Suprapubic skin (tissue), 4 donors: Measurements from ENCODE around the gene SOX6. TPM values are rescaled to one million over a fixed set of nuclear protein-coding genes. Genes with fewer than 3 reads are reported as not detected.

Source experiments
- DNase-seq, 2 donors: peaks; one replicate each; pipeline ENCODE4 v3.0.0-alpha.2; 2019; ENCODE audit warnings: low spot score in 2 of 2
- H3K27ac ChIP-seq: fragments of 200-600 bp; sonication (generic); one replicate; pipeline ENCODE4 v1.5.1; 2019
- H3K27me3 ChIP-seq: fragments of 200-600 bp; sonication (generic); one replicate; pipeline ENCODE4 v1.5.1; 2019
- H3K36me3 ChIP-seq: fragments of 200-600 bp; sonication (generic); one replicate; pipeline ENCODE4 v1.5.1; 2019
- H3K4me1 ChIP-seq: fragments of 200-600 bp; sonication (generic); one replicate; pipeline ENCODE4 v1.5.1; 2019
- H3K4me3 ChIP-seq: fragments of 200-600 bp; sonication (generic); one replicate; pipeline ENCODE4 v1.5.1; 2019; ENCODE audit warnings: mild to moderate bottlenecking
- H3K9me3 ChIP-seq: fragments of 200-600 bp; sonication (generic); one replicate; pipeline ENCODE4 v1.5.1; 2019
- EP300 ChIP-seq: sonication (generic); formaldehyde crosslinking; IDR thresholded peaks from one replicate; pipeline ENCODE4 v1.6.1; 2017; ENCODE audit warnings: antibody characterized with exemption
- POLR2A ChIP-seq, 2 donors: fragments of 450-650 bp; IDR thresholded peaks; one replicate each; pipeline ENCODE4 v1.6.1; 2017; ENCODE audit warnings: antibody characterized with exemption in 2 of 2, mild to moderate bottlenecking in 2 of 2, moderate library complexity in 2 of 2
- POLR2AphosphoS5 ChIP-seq, 3 donors: sonication (generic); formaldehyde crosslinking; IDR thresholded peaks; one replicate each; pipeline ENCODE4 v1.6.1; 2017; ENCODE audit warnings: antibody characterized with exemption in 3 of 3
- WGBS: methylation state at CpG from one replicate; pipeline ENCODE4 v1.1.5; 2018; 5-methylcytosine and 5-hydroxymethylcytosine counted together
- total RNA-seq, 4 donors: library from RNA; depleted of rRNA; stranded (reverse); fragments of >200 nt; gene quantifications; one replicate each; pipeline ENCODE4 v1.1.0, GENCODE V29; 2016
- TF ChIP-seq, protein P1 (sequence below), 2 donors: fragments of 200-600 bp in 1 of 2; fragments of 450-650 bp in 1 of 2; sonication (generic) in 1 of 2; IDR thresholded peaks; one replicate each; pipeline ENCODE4 v1.5.1; 2016 to 2019; ENCODE audit warnings: antibody characterized with exemption in 2 of 2, mild to moderate bottlenecking in 1 of 2, moderate library complexity in 1 of 2

SOX6 gene
- total RNA-seq, 4 donors from 2014 or later, result 12.1 to 32.0 (median 23.8) TPM

- no peaks in the 10 kb centered on the region for H3K27me3 ChIP-seq
- no peak for DNase-seq
- H3K4me3 ChIP-seq, result no peak overlapping the region
- no peak for TF ChIP-seq EP300
- TF ChIP-seq, protein P1, sequence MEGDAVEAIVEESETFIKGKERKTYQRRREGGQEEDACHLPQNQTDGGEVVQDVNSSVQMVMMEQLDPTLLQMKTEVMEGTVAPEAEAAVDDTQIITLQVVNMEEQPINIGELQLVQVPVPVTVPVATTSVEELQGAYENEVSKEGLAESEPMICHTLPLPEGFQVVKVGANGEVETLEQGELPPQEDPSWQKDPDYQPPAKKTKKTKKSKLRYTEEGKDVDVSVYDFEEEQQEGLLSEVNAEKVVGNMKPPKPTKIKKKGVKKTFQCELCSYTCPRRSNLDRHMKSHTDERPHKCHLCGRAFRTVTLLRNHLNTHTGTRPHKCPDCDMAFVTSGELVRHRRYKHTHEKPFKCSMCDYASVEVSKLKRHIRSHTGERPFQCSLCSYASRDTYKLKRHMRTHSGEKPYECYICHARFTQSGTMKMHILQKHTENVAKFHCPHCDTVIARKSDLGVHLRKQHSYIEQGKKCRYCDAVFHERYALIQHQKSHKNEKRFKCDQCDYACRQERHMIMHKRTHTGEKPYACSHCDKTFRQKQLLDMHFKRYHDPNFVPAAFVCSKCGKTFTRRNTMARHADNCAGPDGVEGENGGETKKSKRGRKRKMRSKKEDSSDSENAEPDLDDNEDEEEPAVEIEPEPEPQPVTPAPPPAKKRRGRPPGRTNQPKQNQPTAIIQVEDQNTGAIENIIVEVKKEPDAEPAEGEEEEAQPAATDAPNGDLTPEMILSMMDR (IDR thresholded peaks at IDR 0.05), result no peak
- TF ChIP-seq POLR2AphosphoS5 (IDR thresholded peaks at IDR 0.05), result no peak
- TF ChIP-seq POLR2A (IDR thresholded peaks at IDR 0.05), result no peak
- H3K9me3 ChIP-seq, result no peaks in the 10 kb centered on the region
- peaks cover 8% of the 10 kb centered on the region for H3K4me1 ChIP-seq
- no peaks in the 10 kb centered on the region for H3K36me3 ChIP-seq
- 60% methylated on average over 6 of the region's 6 CpGs for WGBS
- H3K27ac ChIP-seq, result no peak overlapping the region
Observed at GRCh38 chr11:15930442-15931025, 425.8 kb downstream of the SOX6 start.

- Histone ChIP-seq H3K9me3 (no peaks in the 10 kb centered on the region), H3K27me3 (no peaks in the 10 kb centered on the region), H3K27ac (no peak overlapping the region), H3K4me1 (peaks cover 8% of the 10 kb centered on the region), H3K4me3 (no peak overlapping the region), H3K36me3 (no peaks in the 10 kb centered on the region)
- TF ChIP-seq, protein P1 (IDR thresholded peaks at IDR 0.05), result no peak
- TF ChIP-seq POLR2A (IDR thresholded peaks at IDR 0.05), result no peak
- no peak for TF ChIP-seq EP300
- no peak for TF ChIP-seq POLR2AphosphoS5 (IDR thresholded peaks at IDR 0.05)
- DNase-seq, result no peak
- WGBS, result 76% methylated on average over 2 of the region's 3 CpGs
Observed at GRCh38 chr11:15929371-15929901, 426.9 kb downstream of the SOX6 start.

- Histone ChIP-seq H3K9me3 (no peaks in the 10 kb centered on the region), H3K36me3 (no peaks in the 10 kb centered on the region), H3K4me3 (no peak overlapping the region), H3K4me1 (peaks cover 8% of the 10 kb centered on the region), H3K27me3 (no peaks in the 10 kb centered on the region), H3K27ac (no peak overlapping the region)
- TF ChIP-seq POLR2A (IDR thresholded peaks at IDR 0.05) (no peak), POLR2AphosphoS5 (IDR thresholded peaks at IDR 0.05) (no peak), EP300 (no peak)
- TF ChIP-seq, protein P1 (IDR thresholded peaks at IDR 0.05), result no peak
- DNase-seq, result no peak
Observed at GRCh38 chr11:15927864-15928217, 428.5 kb downstream of the SOX6 start.

GRCh38 chr11:15927196-15927863, 429.0 kb downstream of the SOX6 start:
- TF ChIP-seq POLR2AphosphoS5 (IDR thresholded peaks at IDR 0.05) (no peak), POLR2A (IDR thresholded peaks at IDR 0.05) (no peak), EP300 (no peak)
- TF ChIP-seq, protein P1 (IDR thresholded peaks at IDR 0.05), result no peak
- Histone ChIP-seq H3K27ac (no peak overlapping the region), H3K4me1 (peaks cover 8% of the 10 kb centered on the region), H3K36me3 (no peaks in the 10 kb centered on the region), H3K9me3 (no peaks in the 10 kb centered on the region), H3K27me3 (no peaks in the 10 kb centered on the region), H3K4me3 (no peak overlapping the region)
- 73% methylated on average over 5 of the region's 5 CpGs for WGBS
- DNase-seq, result no peak

- no peak for DNase-seq
- Histone ChIP-seq H3K4me1 (peaks cover 8% of the 10 kb centered on the region), H3K27me3 (no peaks in the 10 kb centered on the region), H3K27ac (no peak overlapping the region), H3K9me3 (no peaks in the 10 kb centered on the region), H3K36me3 (no peaks in the 10 kb centered on the region), H3K4me3 (no peak overlapping the region)
- WGBS, result 80% methylated on average over 2 of the region's 2 CpGs
- TF ChIP-seq POLR2AphosphoS5 (IDR thresholded peaks at IDR 0.05) (no peak), POLR2A (IDR thresholded peaks at IDR 0.05) (no peak), EP300 (no peak)
- TF ChIP-seq, protein P1 (IDR thresholded peaks at IDR 0.05), result no peak
Observed at GRCh38 chr11:15926071-15926470, 430.3 kb downstream of the SOX6 start.
